K562 (cell line): ENCODE results near the gene UBE2L6. TPM values are rescaled to one million over a fixed set of nuclear protein-coding genes. Genes with fewer than 3 reads are reported as not detected.

Experiments used
- BCOR ChIP-seq: fragments of 450-650 bp; IDR thresholded peaks from 2 replicates; pipeline ENCODE4 v1.6.1; 2016
- CCNT2 ChIP-seq: IDR thresholded peaks from 2 replicates; pipeline ENCODE4 v1.6.1; 2011; ENCODE audit warnings: borderline replicate concordance, low read depth, mild to moderate bottlenecking, moderate library complexity, mixed read lengths, low read length; ENCODE audit not compliant: insufficient read length; ENCODE audit errors: extremely low read depth
- DMBX1 ChIP-seq: fragments of 250-450 bp; sonication (Bioruptor Pico); IDR thresholded peaks from 2 replicates; pipeline ENCODE4 v1.8.0; 2022; ENCODE audit warnings: inconsistent platforms, mild to moderate bottlenecking, moderate library complexity, borderline replicate concordance
- EGR1 ChIP-seq: fragments of 450-650 bp; conservative IDR thresholded peaks from 2 replicates; pipeline ENCODE4 v1.6.1; 2017; ENCODE audit warnings: mild to moderate bottlenecking
- HDAC3 ChIP-seq: fragments of 450-650 bp; IDR thresholded peaks from 2 replicates; pipeline ENCODE4 v1.6.1; 2018; ENCODE audit warnings: borderline replicate concordance, mild to moderate bottlenecking, moderate library complexity; ENCODE audit not compliant: partially characterized antibody
- ILF3 ChIP-seq: fragments of 450-650 bp; IDR thresholded peaks from 2 replicates; pipeline ENCODE4 v1.6.1; 2018; ENCODE audit warnings: antibody characterized with exemption, mild to moderate bottlenecking, moderate library complexity, borderline replicate concordance
- JUND ChIP-seq, 2 experiments: IDR thresholded peaks; 2 replicates in 1 of 2; 3 replicates in 1 of 2; pipeline ENCODE4 v1.6.1; 2011; ENCODE audit warnings: borderline replicate concordance in 2 of 2, low read depth in 2 of 2, low read length in 2 of 2, improper control_type of control experiment in 1 of 2, missing biosample characterization in 1 of 2, missing genetic modification characterization in 1 of 2, missing genetic modification reagents in 1 of 2
- L3MBTL2 ChIP-seq: fragments of 450-650 bp; IDR thresholded peaks from 2 replicates; pipeline ENCODE4 v1.6.1; 2016; ENCODE audit warnings: mild to moderate bottlenecking, moderate library complexity
- MEIS2 ChIP-seq: fragments of 450-650 bp; IDR thresholded peaks from 2 replicates; pipeline ENCODE4 v1.6.1; 2014; ENCODE audit warnings: mild to moderate bottlenecking; ENCODE audit not compliant: partially characterized antibody
- PPARD ChIP-seq: fragments of 250-450 bp; sonication (Bioruptor Pico); IDR thresholded peaks from 2 replicates; pipeline ENCODE4 v1.8.0; 2022; ENCODE audit warnings: inconsistent platforms, mild to moderate bottlenecking, moderate library complexity
- PTBP1 ChIP-seq: fragments of 200-400 bp; formaldehyde crosslinking; IDR thresholded peaks from 2 replicates; pipeline ENCODE4 v1.6.1; 2017; ENCODE audit warnings: low read depth, low read length
- SIN3B ChIP-seq: fragments of 450-650 bp; IDR thresholded peaks from 2 replicates; pipeline ENCODE4 v1.6.1; 2017; ENCODE audit warnings: low read depth, mild to moderate bottlenecking, moderate library complexity
- SP1 ChIP-seq: sonication (generic); formaldehyde crosslinking; IDR thresholded peaks from 2 replicates; pipeline ENCODE4 v1.8.1; 2022; ENCODE audit warnings: mild to moderate bottlenecking, missing genetic modification reagents
- TBL1XR1 ChIP-seq, 2 experiments: IDR thresholded peaks; 2 replicates each; pipeline ENCODE4 v1.6.1; 2012; ENCODE audit warnings: improper control_type of control experiment in 2 of 2, low read length in 2 of 2, mild to moderate bottlenecking in 1 of 2
- ZBTB26 ChIP-seq: fragments of 450-650 bp; formaldehyde crosslinking; IDR thresholded peaks from 2 replicates; pipeline ENCODE4 v1.4.0; 2022; ENCODE audit warnings: missing genetic modification characterization
- ZNF121 ChIP-seq: sonication (generic); formaldehyde crosslinking; conservative IDR thresholded peaks from 2 replicates; pipeline ENCODE4 v1.8.0; 2022; ENCODE audit warnings: missing genetic modification reagents
- ZNF274 ChIP-seq: IDR thresholded peaks from 2 replicates; pipeline ENCODE4 v1.6.1; 2011; ENCODE audit warnings: low read depth, mild to moderate bottlenecking, low read length, moderate library complexity, borderline replicate concordance
- ZNF354B ChIP-seq: fragments of 250-450 bp; sonication (Bioruptor Pico); IDR thresholded peaks from 2 replicates; pipeline ENCODE4 v1.4.0; 2020
- ZNF398 ChIP-seq: fragments of 250-450 bp; sonication (Bioruptor Pico); IDR thresholded peaks from 2 replicates; pipeline ENCODE4 v1.8.0; 2021; ENCODE audit warnings: moderate library complexity, mild to moderate bottlenecking, inconsistent platforms
- ZNF644 ChIP-seq: fragments of 200-800 bp; sonication (Bioruptor generic); IDR thresholded peaks from 2 replicates; pipeline ENCODE4 v1.6.1; 2016; ENCODE audit warnings: low read depth, missing genetic modification characterization, missing compliant biosample characterization
- ZNF696 ChIP-seq: fragments of 250-450 bp; sonication (Bioruptor Pico); conservative IDR thresholded peaks from 2 replicates; pipeline ENCODE4 v1.4.0; 2020; ENCODE audit warnings: mild to moderate bottlenecking, moderate library complexity
- polyA plus RNA-seq, 8 experiments: library from polyadenylated mRNA; depleted of rRNA in 4 of 8; stranded (reverse) in 5 of 8; unstranded in 3 of 8; fragments of >200 nt; fragmentation: Nextera tagmentation in 2 of 8; fragmentation: Illumina TruSeq in 1 of 8; extraction: Ambion mirVana in 2 of 8; extraction: Trizol in 1 of 8; gene quantifications; 2 replicates each; pipeline versions ENCODE4 v1.2.1 to v1.2.3, GENCODE V29; 2011 to 2014; ENCODE audit warnings: inconsistent platforms in 1 of 8, missing spikeins in 1 of 8
- total RNA-seq, 7 experiments: library from RNA; depleted of rRNA in 6 of 7; stranded (reverse); fragments of >200 nt in 6 of 7; fragmentation: Illumina TruSeq in 2 of 7; extraction: Trizol in 2 of 7; gene quantifications; 2 replicates each; pipeline versions ENCODE4 v1.2.1 to v1.2.3, GENCODE V29; 2011 to 2021; ENCODE audit warnings: low replicate concordance in 1 of 7
- TF ChIP-seq, protein P1 (sequence below): fragments of 250-450 bp; sonication (Bioruptor Pico); IDR thresholded peaks from 2 replicates; pipeline ENCODE4 v1.5.0; 2021; ENCODE audit warnings: mild to moderate bottlenecking, borderline replicate concordance

Gene UBE2L6
- total and polyA plus RNA-seq, 9 of the 15 experiments (the other 6 are each of a cell fraction or from before 2014, with no cell fraction given): 5.9 to 24.9 (median 9.7) TPM

DNA sequence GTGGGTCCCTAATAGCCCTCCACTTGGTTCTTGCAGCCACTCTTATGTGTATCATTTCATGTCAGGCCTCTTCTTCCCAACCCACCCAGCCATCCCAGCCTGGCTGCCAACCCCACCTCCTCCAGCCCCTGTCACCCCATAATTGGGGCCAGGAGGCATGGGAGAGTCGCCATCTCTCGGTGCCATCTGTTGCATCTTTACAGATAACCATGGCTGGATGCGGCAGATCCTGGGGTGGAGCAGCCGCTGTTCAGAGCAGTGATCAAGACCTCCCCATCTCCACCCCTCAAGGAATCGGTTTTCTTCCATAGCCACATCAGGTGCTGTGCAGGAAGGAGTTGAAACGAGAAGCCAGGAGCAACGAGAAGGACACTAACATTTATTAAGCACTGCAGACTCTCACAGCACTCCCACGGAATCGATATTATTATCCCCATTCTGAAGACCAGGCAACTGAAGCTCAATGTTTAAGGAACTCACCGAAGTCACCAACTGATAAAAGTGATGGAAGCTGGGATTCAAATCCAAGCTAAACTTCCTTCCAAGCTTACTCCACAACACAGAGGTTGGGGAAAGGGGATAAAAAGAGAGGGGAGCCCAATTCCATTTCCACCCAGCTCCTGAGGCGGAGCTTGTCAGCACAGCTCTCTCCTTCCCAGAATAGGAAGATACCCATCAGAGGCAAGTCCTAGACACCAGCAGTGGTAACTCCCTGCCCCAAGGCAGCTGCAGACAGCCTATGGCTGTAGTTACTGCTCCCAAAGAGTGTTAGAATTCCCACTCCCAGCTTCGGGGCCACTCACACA lies 54.6 kb downstream of the UBE2L6 start (continued):
- TF ChIP-seq PTBP1 (no peak), PPARD (CRISPR knock-in tag) (no peak), BCOR (no peak), ZNF696 (CRISPR knock-in tag) (no peak), ZNF354B (CRISPR knock-in tag) (no peak), CCNT2 (no peak), SIN3B (no peak), ZNF274 (no peak), JUND (IDR thresholded peaks at IDR 0.05; ENCODE audit: borderline replicate concordance, low read depth, low read length) (peak; percentile 44; the same call in 1 of the 2 replicates), JUND (tag; IDR thresholded peaks at IDR 0.05; ENCODE audit: borderline replicate concordance, low read depth, low read length) (no peak), HDAC3 (no peak), EGR1 (no peak), ZNF121 (CRISPR knock-in tag) (no peak), TBL1XR1 (IDR thresholded peaks at IDR 0.05; ENCODE audit: low read length in 2 of 2) (peak in 1 of 2 experiments; percentile 30; a peak in 1 of 4 replicates), ZNF644 (tag) (no peak), DMBX1 (CRISPR knock-in tag) (no peak), MEIS2 (peak; percentile 10), ZNF398 (CRISPR knock-in tag) (no peak), L3MBTL2 (peak; percentile 24; the same call in 1 of the 2 replicates), SP1 (CRISPR knock-in tag) (no peak), ILF3 (no peak), ZBTB26 (CRISPR knock-in tag) (no peak)
- TF ChIP-seq, protein P1, sequence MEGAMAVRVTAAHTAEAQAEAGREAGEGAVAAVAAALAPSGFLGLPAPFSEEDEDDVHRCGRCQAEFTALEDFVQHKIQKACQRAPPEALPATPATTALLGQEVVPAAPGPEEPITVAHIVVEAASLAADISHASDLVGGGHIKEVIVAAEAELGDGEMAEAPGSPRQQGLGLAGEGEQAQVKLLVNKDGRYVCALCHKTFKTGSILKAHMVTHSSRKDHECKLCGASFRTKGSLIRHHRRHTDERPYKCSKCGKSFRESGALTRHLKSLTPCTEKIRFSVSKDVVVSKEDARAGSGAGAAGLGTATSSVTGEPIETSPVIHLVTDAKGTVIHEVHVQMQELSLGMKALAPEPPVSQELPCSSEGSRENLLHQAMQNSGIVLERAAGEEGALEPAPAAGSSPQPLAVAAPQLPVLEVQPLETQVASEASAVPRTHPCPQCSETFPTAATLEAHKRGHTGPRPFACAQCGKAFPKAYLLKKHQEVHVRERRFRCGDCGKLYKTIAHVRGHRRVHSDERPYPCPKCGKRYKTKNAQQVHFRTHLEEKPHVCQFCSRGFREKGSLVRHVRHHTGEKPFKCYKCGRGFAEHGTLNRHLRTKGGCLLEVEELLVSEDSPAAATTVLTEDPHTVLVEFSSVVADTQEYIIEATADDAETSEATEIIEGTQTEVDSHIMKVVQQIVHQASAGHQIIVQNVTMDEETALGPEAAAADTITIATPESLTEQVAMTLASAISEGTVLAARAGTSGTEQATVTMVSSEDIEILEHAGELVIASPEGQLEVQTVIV: no peak
